Thoracic aorta (tissue), 2 donors: ENCODE results near the gene SNRNP25. TPM values are rescaled to one million over a fixed set of nuclear protein-coding genes. Genes with fewer than 3 reads are reported as not detected.
"Not testable (repeated sequence)": the region's sequence is repeated elsewhere in the genome, so short reads cannot be mapped to it uniquely, and the experiment has no call there.

Experiments used
- ATAC-seq: fragments of 150-250 bp; one replicate; pipeline ENCODE4 v1.8.0; 2017; ENCODE audit warnings: low read depth; ENCODE audit not compliant: insufficient number of reproducible peaks, low FRiP score
- DNase-seq: peaks from one replicate; pipeline ENCODE4 v3.0.0-alpha.2; 2020; ENCODE audit warnings: low spot score
- H3K27ac ChIP-seq, 2 donors: fragments of 200-600 bp; sonication (generic); 1 replicate in 1 of 2; 2 replicates in 1 of 2; pipeline ENCODE4 v1.5.1; 2016; ENCODE audit warnings: mild to moderate bottlenecking in 2 of 2, moderate library complexity in 2 of 2
- H3K27me3 ChIP-seq: fragments of 200-600 bp; sonication (generic); replicated peaks from 2 replicates; pipeline ENCODE4 v1.6.0; 2016; ENCODE audit warnings: mild to moderate bottlenecking; ENCODE audit not compliant: insufficient read depth
- H3K36me3 ChIP-seq: fragments of 200-600 bp; sonication (generic); one replicate; pipeline ENCODE4 v1.5.1; 2016
- H3K4me1 ChIP-seq, 2 donors: fragments of 200-600 bp; sonication (generic); 1 replicate in 1 of 2; 2 replicates in 1 of 2; pipeline versions ENCODE4 v1.5.1 to v1.6.0; 2016; ENCODE audit warnings: low read depth in 2 of 2, mild to moderate bottlenecking in 1 of 2; ENCODE audit not compliant: control insufficient read depth in 1 of 2
- H3K4me3 ChIP-seq: fragments of 200-600 bp; sonication (generic); 2 replicates; pipeline ENCODE4 v1.5.1; 2016; ENCODE audit warnings: mild to moderate bottlenecking
- H3K9me3 ChIP-seq: fragments of 200-600 bp; sonication (generic); 2 replicates; pipeline ENCODE4 v1.5.1; 2016
- CTCF ChIP-seq: fragments of 200-600 bp; sonication (generic); IDR thresholded peaks from one replicate; pipeline ENCODE4 v1.5.1; 2019; ENCODE audit warnings: antibody characterized with exemption
- total RNA-seq, 2 donors: library from RNA; depleted of rRNA; stranded (reverse); fragments of >200 nt; gene quantifications; one replicate each; pipeline versions ENCODE4 v1.1.0 to v1.2.3, GENCODE V29; 2016

SNRNP25 gene
- total RNA-seq, 2 donors from 2014 or later: 6.1 to 16.4 TPM

GRCh38 chr16:33154-33876 is 20.3 kb upstream of the SNRNP25 start:
- DNase-seq, H3K4me3 ChIP-seq, H3K4me1 ChIP-seq, ATAC-seq, H3K9me3 ChIP-seq, H3K27ac ChIP-seq, H3K36me3 ChIP-seq, H3K27me3 ChIP-seq: not testable (repeated sequence)

GRCh38 chr16:33877-34647 is 19.6 kb upstream of the SNRNP25 start:
- DNase-seq (no peak), ATAC-seq (no peak)
- no peaks in the 10 kb centered on the region for H3K4me1 ChIP-seq
- no peaks in the 10 kb centered on the region for H3K9me3 ChIP-seq
- TF ChIP-seq CTCF: no peak
- no peaks in the 10 kb centered on the region for H3K27me3 ChIP-seq
- H3K4me3 ChIP-seq: no peak overlapping the region
- no peak overlapping the region for H3K27ac ChIP-seq
- H3K36me3 ChIP-seq: no peaks in the 10 kb centered on the region

GRCh38 chr16:34648-34987 is 19.0 kb upstream of the SNRNP25 start:
- H3K9me3 ChIP-seq: no peaks in the 10 kb centered on the region
- DNase-seq (no peak), ATAC-seq (no peak)
- no peaks in the 10 kb centered on the region for H3K4me1 ChIP-seq
- no peaks in the 10 kb centered on the region for H3K36me3 ChIP-seq
- H3K4me3 ChIP-seq: no peak overlapping the region
- no peak overlapping the region for H3K27ac ChIP-seq
- H3K27me3 ChIP-seq: no peaks in the 10 kb centered on the region
- TF ChIP-seq CTCF: no peak

GRCh38 chr16:35011-35677 is 18.5 kb upstream of the SNRNP25 start:
- no peak overlapping the region for H3K27ac ChIP-seq
- DNase-seq (no peak), ATAC-seq (no peak)
- H3K4me3 ChIP-seq: no peak overlapping the region
- H3K4me1 ChIP-seq: no peaks in the 10 kb centered on the region
- no peaks in the 10 kb centered on the region for H3K36me3 ChIP-seq
- TF ChIP-seq CTCF: no peak
- no peaks in the 10 kb centered on the region for H3K9me3 ChIP-seq
- H3K27me3 ChIP-seq: no peaks in the 10 kb centered on the region

- H3K36me3 ChIP-seq: no peaks in the 10 kb centered on the region
- no peaks in the 10 kb centered on the region for H3K27me3 ChIP-seq
- H3K27ac ChIP-seq: no peak overlapping the region
- ATAC-seq (no peak), DNase-seq (no peak)
- TF ChIP-seq CTCF: no peak
- no peak overlapping the region for H3K4me3 ChIP-seq
- no peaks in the 10 kb centered on the region for H3K4me1 ChIP-seq
- H3K9me3 ChIP-seq: no peaks in the 10 kb centered on the region
These were observed 17.8 kb upstream of the SNRNP25 start for GRCh38 chr16:35678-36305.
